Kidney (tissue), 14 donors: ENCODE measurements around the gene SVIL. TPM values are rescaled to one million over a fixed set of nuclear protein-coding genes. Genes with fewer than 3 reads are reported as not detected.
"Not testable (repeated sequence)": the region's sequence is repeated elsewhere in the genome, so short reads cannot be mapped to it uniquely, and the experiment has no call there.

Experiments
- DNase-seq, 5 donors: peaks; one replicate each; pipeline ENCODE4 v3.0.0-alpha.2; 2013 to 2020
- FAIRE-seq: peaks from 2 replicates; lab custom pipeline; 2012; peaks lifted over from hg19 to GRCh38; lab: Jason Lieb, UNC
- H3K27ac ChIP-seq, 2 donors: one replicate each; pipeline ENCODE4 v1.7.0; 2013; ENCODE audit warnings: low read depth in 2 of 2, low read length in 2 of 2, inconsistent platforms in 1 of 2
- H3K27me3 ChIP-seq: one replicate; pipeline ENCODE4 v1.7.1; 2013; ENCODE audit warnings: low read length, inconsistent platforms; ENCODE audit not compliant: control insufficient read depth, insufficient read depth
- H3K36me3 ChIP-seq, 3 donors: one replicate each; pipeline versions ENCODE4 v1.7.0 to v1.7.1; 2013; ENCODE audit warnings: low read length in 3 of 3, control low read depth in 1 of 3, inconsistent platforms in 1 of 3; ENCODE audit not compliant: insufficient read depth in 3 of 3, control insufficient read depth in 2 of 3
- H3K4me1 ChIP-seq, 3 donors: one replicate each; pipeline versions ENCODE4 v1.7.0 to v1.7.1; 2013; ENCODE audit warnings: low read length in 3 of 3, inconsistent platforms in 1 of 3, low read depth in 1 of 3; ENCODE audit not compliant: control insufficient read depth in 2 of 3, insufficient read depth in 2 of 3
- H3K4me3 ChIP-seq, 3 donors: one replicate each; pipeline versions ENCODE4 v1.7.0 to v1.8.1; 2013; ENCODE audit warnings: low read length in 3 of 3, control low read depth in 1 of 3, inconsistent platforms in 1 of 3
- H3K9ac ChIP-seq, 3 donors: one replicate each; pipeline versions ENCODE4 v1.7.0 to v1.7.1; 2013; ENCODE audit warnings: low read length in 3 of 3, control low read depth in 1 of 3, inconsistent platforms in 1 of 3
- H3K9me3 ChIP-seq, 3 donors: one replicate each; pipeline versions ENCODE4 v1.7.0 to v1.7.1; 2013; ENCODE audit warnings: low read length in 3 of 3, control low read depth in 1 of 3, inconsistent platforms in 1 of 3; ENCODE audit not compliant: control insufficient read depth in 2 of 3, insufficient read depth in 1 of 3
- intact Hi-C: fragments of 100-400 bp; cut with DNase I; formaldehyde crosslinking; loops from one replicate; pipeline ENCODE4 v1.11.1; 2022
- polyA plus RNA-seq: library from polyadenylated mRNA; stranded (reverse); fragments of 350-450 nt; fragmentation: Illumina TruSeq; extraction: RNeasy Lipid Tissue Mini Kit (QIAGEN cat#74804); gene quantifications from one replicate; pipeline ENCODE4 v1.2.3, GENCODE V29; 2014; ENCODE audit warnings: low read depth, low replicate concordance; ENCODE audit not compliant: insufficient read depth
- total RNA-seq: library from RNA; stranded (reverse); fragmentation: NEBNext Ultra II Directional; extraction: Animal tissue kit (Norgen Biotek cat#: 25700); gene quantifications from one replicate; pipeline ENCODE4 v1.2.1, GENCODE V29; 2021
- TF ChIP-seq, protein P1 (sequence below): IDR thresholded peaks from 3 replicates; pipeline ENCODE4 v1.5.1; 2012; ENCODE audit warnings: mild to moderate bottlenecking, moderate library complexity, borderline replicate concordance; ENCODE audit not compliant: insufficient read depth; ENCODE audit errors: extremely low read depth
- donor health status: control.
- donor health status: control.
- donor health status: control.
- donor health status: control.
- donor health status: control.
- donor health status: DM: yes; HTN: yes; CAD: no.
- donor health status: Normal renal cell carcinoma (clear cell type).

SVIL gene
- total and polyA plus RNA-seq, 2 donors from 2014 or later: 7.4 to 94.4 TPM

- DNase-seq (no peak), FAIRE-seq (no peak)
- Histone ChIP-seq H3K9me3 (no peaks in the 10 kb centered on the region), H3K4me1 (peaks cover 0 to 3% (median 2%) of the 10 kb centered on the region in 3 donors), H3K27me3 (no peaks in the 10 kb centered on the region), H3K9ac (no peak overlapping the region), H3K4me3 (no peak overlapping the region), H3K36me3 (no peaks in the 10 kb centered on the region), H3K27ac (no peak overlapping the region)
- TF ChIP-seq, protein P1, sequence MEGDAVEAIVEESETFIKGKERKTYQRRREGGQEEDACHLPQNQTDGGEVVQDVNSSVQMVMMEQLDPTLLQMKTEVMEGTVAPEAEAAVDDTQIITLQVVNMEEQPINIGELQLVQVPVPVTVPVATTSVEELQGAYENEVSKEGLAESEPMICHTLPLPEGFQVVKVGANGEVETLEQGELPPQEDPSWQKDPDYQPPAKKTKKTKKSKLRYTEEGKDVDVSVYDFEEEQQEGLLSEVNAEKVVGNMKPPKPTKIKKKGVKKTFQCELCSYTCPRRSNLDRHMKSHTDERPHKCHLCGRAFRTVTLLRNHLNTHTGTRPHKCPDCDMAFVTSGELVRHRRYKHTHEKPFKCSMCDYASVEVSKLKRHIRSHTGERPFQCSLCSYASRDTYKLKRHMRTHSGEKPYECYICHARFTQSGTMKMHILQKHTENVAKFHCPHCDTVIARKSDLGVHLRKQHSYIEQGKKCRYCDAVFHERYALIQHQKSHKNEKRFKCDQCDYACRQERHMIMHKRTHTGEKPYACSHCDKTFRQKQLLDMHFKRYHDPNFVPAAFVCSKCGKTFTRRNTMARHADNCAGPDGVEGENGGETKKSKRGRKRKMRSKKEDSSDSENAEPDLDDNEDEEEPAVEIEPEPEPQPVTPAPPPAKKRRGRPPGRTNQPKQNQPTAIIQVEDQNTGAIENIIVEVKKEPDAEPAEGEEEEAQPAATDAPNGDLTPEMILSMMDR: no peak
- intact Hi-C loops: no loop called here
Observed at GRCh38 chr10:29586509-29586908, 48.3 kb downstream of the SVIL start.

DNA sequence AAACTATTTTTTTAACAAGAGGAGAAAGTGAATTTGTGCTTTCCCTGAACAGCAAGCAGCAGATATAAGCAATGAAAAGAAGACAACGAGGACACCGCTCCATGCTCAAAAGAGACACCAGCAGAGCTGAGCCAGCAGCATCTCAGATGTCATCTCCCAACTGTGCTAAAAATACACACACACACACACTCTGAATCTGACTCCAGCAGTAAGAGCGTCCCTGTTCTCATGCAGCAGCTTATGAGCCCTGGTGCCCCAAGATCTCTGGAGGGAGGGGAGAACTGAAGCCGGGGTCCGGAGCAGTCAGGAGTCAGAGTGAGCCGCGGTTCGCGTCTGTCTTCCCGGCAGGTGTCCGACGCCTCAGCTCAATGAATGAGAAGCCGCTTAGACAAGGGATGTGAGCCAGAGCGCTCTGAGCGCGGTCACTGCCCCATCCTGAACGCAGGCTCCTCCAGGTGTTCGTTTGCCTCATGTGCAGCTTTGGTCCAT lies 49.2 kb downstream of the SVIL start:
- Histone ChIP-seq H3K36me3 (no peaks in the 10 kb centered on the region), H3K9me3 (no peaks in the 10 kb centered on the region), H3K27ac (no peak overlapping the region), H3K4me3 (no peak overlapping the region), H3K9ac (no peak overlapping the region), H3K27me3 (no peaks in the 10 kb centered on the region), H3K4me1 (peaks cover 0 to 3% (median 2%) of the 10 kb centered on the region in 3 donors)
- intact Hi-C loops: no loop called here
- TF ChIP-seq, protein P1: no peak
- peak in 3 of 5 donors; percentile 18 to 34 (median 19) for DNase-seq
- no peak for FAIRE-seq

- intact Hi-C loops: no loop called here
- peaks cover 0 to 3% (median 2%) of the 10 kb centered on the region in 3 donors for H3K4me1 ChIP-seq
- H3K9me3 ChIP-seq: no peaks in the 10 kb centered on the region
- no peak for FAIRE-seq
- no peaks in the 10 kb centered on the region for H3K36me3 ChIP-seq
- TF ChIP-seq, protein P1: no peak
- H3K27me3 ChIP-seq: no peaks in the 10 kb centered on the region
- no peak overlapping the region for H3K27ac ChIP-seq
- H3K9ac ChIP-seq: no peak overlapping the region
- no peak for DNase-seq
- no peak overlapping the region for H3K4me3 ChIP-seq
Observed at GRCh38 chr10:29584436-29584835, 50.3 kb downstream of the SVIL start.

- Histone ChIP-seq H3K9me3 (no peaks in the 10 kb centered on the region), H3K27ac (no peak overlapping the region), H3K36me3 (no peaks in the 10 kb centered on the region), H3K27me3 (no peaks in the 10 kb centered on the region), H3K9ac (no peak overlapping the region), H3K4me1 (peaks cover 0 to 2% (median 0%) of the 10 kb centered on the region in 3 donors), H3K4me3 (no peak overlapping the region)
- FAIRE-seq: no peak
- TF ChIP-seq, protein P1: no peak
- DNase-seq: peak in 2 of 5 donors; percentile 31 to 32
- intact Hi-C loops: no loop called here
Observed at GRCh38 chr10:29583674-29584073, 51.1 kb downstream of the SVIL start.

DNA sequence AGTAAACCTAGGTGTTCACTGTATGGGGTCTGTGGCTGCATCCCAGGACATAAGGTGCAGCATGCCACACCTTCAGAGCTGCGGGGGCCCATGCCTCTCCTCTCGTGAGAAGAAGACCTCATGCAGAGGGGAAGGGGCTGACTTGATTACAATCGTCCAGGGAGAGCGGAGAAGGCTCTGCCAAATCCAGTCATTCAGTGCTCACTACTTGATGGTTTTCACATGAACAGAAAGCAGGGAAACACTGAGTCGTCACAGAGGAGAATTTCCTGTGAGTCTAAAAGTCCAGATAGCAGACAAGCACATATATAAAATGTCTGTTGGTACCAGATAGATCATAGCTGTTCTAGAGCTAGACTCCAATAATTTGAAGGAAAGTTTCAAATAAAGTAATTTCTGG lies 52.0 kb downstream of the SVIL start:
- DNase-seq, H3K9me3 ChIP-seq, H3K27me3 ChIP-seq, H3K27ac ChIP-seq, H3K36me3 ChIP-seq, H3K9ac ChIP-seq, H3K4me3 ChIP-seq, H3K4me1 ChIP-seq, intact Hi-C loops, FAIRE-seq: not testable (repeated sequence)
